ENCODE measurements around the gene ADAMTS9.

The ADAMTS9 gene

DNA sequence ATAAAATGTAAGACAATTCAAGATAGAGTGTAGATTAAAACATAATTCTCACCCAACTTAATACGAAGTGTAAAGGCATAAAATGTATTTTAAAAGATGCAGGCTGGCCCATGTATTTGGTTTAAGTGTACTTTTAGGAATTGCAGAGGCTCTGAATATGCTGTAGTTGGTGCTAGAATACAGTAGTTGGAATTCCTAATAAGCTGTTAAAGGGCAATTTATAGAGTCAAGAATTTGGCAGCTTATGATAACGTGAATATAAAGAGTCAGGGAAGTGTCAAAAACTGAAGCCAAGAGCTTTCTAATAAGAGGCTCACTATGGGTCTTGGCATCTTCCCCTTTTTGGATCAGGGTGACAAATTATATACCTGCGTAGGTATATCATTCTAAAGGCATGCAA lies 36.5 kb downstream of the ADAMTS9 start:
- Histone ChIP-seq H3K4me2 (ENCODE audit: low read length) (no peak overlapping the region), H3K4me1 (no peaks in the 10 kb centered on the region), H3K9ac (no peak overlapping the region), H3K27me3 (ENCODE audit: control insufficient read depth, insufficient read depth, low read length) (no peaks in the 10 kb centered on the region), H3K9me3 (ENCODE audit: control insufficient read depth, low read length) (no peaks in the 10 kb centered on the region), H3K27ac (no peak overlapping the region), H3K4me3 (ENCODE audit: low read depth, low read length) (no peak overlapping the region), H3K36me3 (ENCODE audit: control insufficient read depth, insufficient read depth, low read length) (no peaks in the 10 kb centered on the region), H2AFZ (no peak overlapping the region), H3K79me2 (no peaks in the 10 kb centered on the region)
- TF ChIP-seq, protein P1, sequence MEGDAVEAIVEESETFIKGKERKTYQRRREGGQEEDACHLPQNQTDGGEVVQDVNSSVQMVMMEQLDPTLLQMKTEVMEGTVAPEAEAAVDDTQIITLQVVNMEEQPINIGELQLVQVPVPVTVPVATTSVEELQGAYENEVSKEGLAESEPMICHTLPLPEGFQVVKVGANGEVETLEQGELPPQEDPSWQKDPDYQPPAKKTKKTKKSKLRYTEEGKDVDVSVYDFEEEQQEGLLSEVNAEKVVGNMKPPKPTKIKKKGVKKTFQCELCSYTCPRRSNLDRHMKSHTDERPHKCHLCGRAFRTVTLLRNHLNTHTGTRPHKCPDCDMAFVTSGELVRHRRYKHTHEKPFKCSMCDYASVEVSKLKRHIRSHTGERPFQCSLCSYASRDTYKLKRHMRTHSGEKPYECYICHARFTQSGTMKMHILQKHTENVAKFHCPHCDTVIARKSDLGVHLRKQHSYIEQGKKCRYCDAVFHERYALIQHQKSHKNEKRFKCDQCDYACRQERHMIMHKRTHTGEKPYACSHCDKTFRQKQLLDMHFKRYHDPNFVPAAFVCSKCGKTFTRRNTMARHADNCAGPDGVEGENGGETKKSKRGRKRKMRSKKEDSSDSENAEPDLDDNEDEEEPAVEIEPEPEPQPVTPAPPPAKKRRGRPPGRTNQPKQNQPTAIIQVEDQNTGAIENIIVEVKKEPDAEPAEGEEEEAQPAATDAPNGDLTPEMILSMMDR (IDR thresholded peaks at IDR 0.05), result no peak

GRCh38 chr3:64650715-64651114 lies 37.1 kb downstream of the ADAMTS9 start:
- H3K9ac ChIP-seq, result no peak overlapping the region
- H3K79me2 ChIP-seq, result no peaks in the 10 kb centered on the region
- H3K4me1 ChIP-seq, result no peaks in the 10 kb centered on the region
- no peaks in the 10 kb centered on the region for H3K27me3 ChIP-seq (ENCODE audit: control insufficient read depth, insufficient read depth, low read length)
- H2AFZ ChIP-seq, result no peak overlapping the region
- no peaks in the 10 kb centered on the region for H3K9me3 ChIP-seq (ENCODE audit: control insufficient read depth, low read length)
- TF ChIP-seq, protein P1 (IDR thresholded peaks at IDR 0.05), result no peak
- H3K4me2 ChIP-seq (ENCODE audit: low read length), result no peak overlapping the region
- H3K27ac ChIP-seq, result no peak overlapping the region
- no peak overlapping the region for H3K4me3 ChIP-seq (ENCODE audit: low read depth, low read length)
- H3K36me3 ChIP-seq (ENCODE audit: control insufficient read depth, insufficient read depth, low read length), result no peaks in the 10 kb centered on the region

GRCh38 chr3:64650096-64650622 lies 37.6 kb downstream of the ADAMTS9 start:
- TF ChIP-seq, protein P1 (IDR thresholded peaks at IDR 0.05), result no peak
- no peak overlapping the region for H3K4me2 ChIP-seq (ENCODE audit: low read length)
- H3K4me3 ChIP-seq (ENCODE audit: low read depth, low read length), result no peak overlapping the region
- no peak overlapping the region for H3K9ac ChIP-seq
- H3K27ac ChIP-seq, result no peak overlapping the region
- H2AFZ ChIP-seq, result no peak overlapping the region
- H3K36me3 ChIP-seq (ENCODE audit: control insufficient read depth, insufficient read depth, low read length), result no peaks in the 10 kb centered on the region
- no peaks in the 10 kb centered on the region for H3K9me3 ChIP-seq (ENCODE audit: control insufficient read depth, low read length)
- no peaks in the 10 kb centered on the region for H3K27me3 ChIP-seq (ENCODE audit: control insufficient read depth, insufficient read depth, low read length)
- no peaks in the 10 kb centered on the region for H3K4me1 ChIP-seq
- H3K79me2 ChIP-seq, result no peaks in the 10 kb centered on the region

GRCh38 chr3:64648927-64649906 lies 38.6 kb downstream of the ADAMTS9 start:
- Histone ChIP-seq H3K4me2 (ENCODE audit: low read length) (peak overlapping the region; percentile 5), H3K4me1 (no peaks in the 10 kb centered on the region), H3K27me3 (ENCODE audit: control insufficient read depth, insufficient read depth, low read length) (no peaks in the 10 kb centered on the region), H3K36me3 (ENCODE audit: control insufficient read depth, insufficient read depth, low read length) (no peaks in the 10 kb centered on the region), H3K27ac (no peak overlapping the region), H3K9me3 (ENCODE audit: control insufficient read depth, low read length) (no peaks in the 10 kb centered on the region), H2AFZ (peak overlapping the region; percentile 57), H3K79me2 (no peaks in the 10 kb centered on the region), H3K9ac (no peak overlapping the region), H3K4me3 (ENCODE audit: low read depth, low read length) (no peak overlapping the region)
- TF ChIP-seq, protein P1 (IDR thresholded peaks at IDR 0.05), result no peak

Data from parathyroid adenoma (tissue), 2 donors.